ENCODE data around the gene INO80. TPM values are rescaled to one million over a fixed set of nuclear protein-coding genes. Genes with fewer than 3 reads are reported as not detected.

Gene INO80
- total and polyA plus RNA-seq, 2 donors (not counting 3 experiments of a cell fraction or from before 2014, with no cell fraction given) = 5.7 to 29.1 TPM

DNA sequence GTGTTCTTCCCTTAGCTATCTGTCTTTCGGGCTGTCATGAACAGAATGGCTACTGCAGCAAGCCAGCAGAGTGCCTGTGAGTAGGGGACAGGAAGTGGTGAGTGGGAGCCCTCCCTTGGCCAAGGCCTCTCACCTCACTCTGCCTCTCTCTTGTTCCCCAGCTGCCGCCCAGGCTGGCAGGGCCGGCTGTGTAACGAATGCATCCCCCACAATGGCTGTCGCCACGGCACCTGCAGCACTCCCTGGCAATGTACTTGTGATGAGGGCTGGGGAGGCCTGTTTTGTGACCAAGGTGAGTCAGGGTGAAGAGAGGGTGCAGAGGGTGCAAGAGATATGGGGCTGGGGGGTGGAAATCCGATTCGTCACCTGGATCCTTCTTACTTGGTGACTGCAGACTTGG is 183.9 kb downstream of the INO80 start:
- no peaks in the 10 kb centered on the region for H3K9me3 ChIP-seq (replicated peaks; ENCODE audit: control insufficient read depth, insufficient read depth, low read length)
- BruUV-seq (replicated peaks) = no TSS peak
- H4K20me1 ChIP-seq (replicated peaks; ENCODE audit: control insufficient read depth, extremely low read depth, insufficient read depth, low read length) = no peaks in the 10 kb centered on the region
- DNase-seq (ENCODE audit: low read depth, low spot score) (no peak), FAIRE-seq (no peak)
- H3K9me1 ChIP-seq (replicated peaks; ENCODE audit: control insufficient read depth, extremely low read depth, insufficient read depth, low read length) = no peaks in the 10 kb centered on the region
- ChIA-PET POLR2A (interaction anchor here (1.1 to 4.2 kb wide), 2 partner anchors 17 to 26 kb away, joined by 3 to 79 read pairs; no protein-coding TSS in a partner anchor), CTCF (interaction anchor here (2.1 to 12.4 kb wide), 4 partner anchors 9 to 88 kb away, joined by 10 to 260 read pairs (median 132); partner anchors contain the start of gene VPS18)
- H2AFZ ChIP-seq (ENCODE audit: low read depth, low read length) = no peak overlapping the region
- H3K27me3 ChIP-seq (ENCODE audit: control insufficient read depth in 2 of 2, insufficient read depth in 2 of 2, low read length in 2 of 2) = peaks cover 6 to 9% of the 10 kb centered on the region in 2 experiments
- TF ChIP-seq, protein P1, sequence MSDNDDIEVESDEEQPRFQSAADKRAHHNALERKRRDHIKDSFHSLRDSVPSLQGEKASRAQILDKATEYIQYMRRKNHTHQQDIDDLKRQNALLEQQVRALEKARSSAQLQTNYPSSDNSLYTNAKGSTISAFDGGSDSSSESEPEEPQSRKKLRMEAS (IDR thresholded peaks at IDR 0.05; ENCODE audit: insufficient read depth, insufficient read length) = no peak
- no peak for TF ChIP-seq EZH2 (IDR thresholded peaks at IDR 0.05; ENCODE audit: borderline replicate concordance, low read depth, low read length, severe bottlenecking)
- TF ChIP-seq GATA2 (IDR thresholded peaks at IDR 0.05; ENCODE audit: insufficient read depth, insufficient read length, low read depth, low read length) = no peak
- TF ChIP-seq, protein P2, sequence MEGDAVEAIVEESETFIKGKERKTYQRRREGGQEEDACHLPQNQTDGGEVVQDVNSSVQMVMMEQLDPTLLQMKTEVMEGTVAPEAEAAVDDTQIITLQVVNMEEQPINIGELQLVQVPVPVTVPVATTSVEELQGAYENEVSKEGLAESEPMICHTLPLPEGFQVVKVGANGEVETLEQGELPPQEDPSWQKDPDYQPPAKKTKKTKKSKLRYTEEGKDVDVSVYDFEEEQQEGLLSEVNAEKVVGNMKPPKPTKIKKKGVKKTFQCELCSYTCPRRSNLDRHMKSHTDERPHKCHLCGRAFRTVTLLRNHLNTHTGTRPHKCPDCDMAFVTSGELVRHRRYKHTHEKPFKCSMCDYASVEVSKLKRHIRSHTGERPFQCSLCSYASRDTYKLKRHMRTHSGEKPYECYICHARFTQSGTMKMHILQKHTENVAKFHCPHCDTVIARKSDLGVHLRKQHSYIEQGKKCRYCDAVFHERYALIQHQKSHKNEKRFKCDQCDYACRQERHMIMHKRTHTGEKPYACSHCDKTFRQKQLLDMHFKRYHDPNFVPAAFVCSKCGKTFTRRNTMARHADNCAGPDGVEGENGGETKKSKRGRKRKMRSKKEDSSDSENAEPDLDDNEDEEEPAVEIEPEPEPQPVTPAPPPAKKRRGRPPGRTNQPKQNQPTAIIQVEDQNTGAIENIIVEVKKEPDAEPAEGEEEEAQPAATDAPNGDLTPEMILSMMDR (IDR thresholded peaks at IDR 0.05; ENCODE audit: extremely low read depth in 1 of 2, insufficient read depth in 1 of 2, low read depth in 1 of 2, low read length in 2 of 2) = no peak
- no peak for TF ChIP-seq POLR2AphosphoS5 (IDR thresholded peaks at IDR 0.05; ENCODE audit: insufficient read depth, low read depth, low read length)
- no peak for TF ChIP-seq JUN (IDR thresholded peaks at IDR 0.05; ENCODE audit: borderline replicate concordance, insufficient read depth, insufficient read length, low read depth)
- TF ChIP-seq FOS (IDR thresholded peaks at IDR 0.05; ENCODE audit: borderline replicate concordance, insufficient read depth, low read length) = no peak
- no peak for TF ChIP-seq POLR2A (IDR thresholded peaks at IDR 0.05; ENCODE audit: low read depth, low read length)
- TF ChIP-seq MYC (IDR thresholded peaks at IDR 0.05; ENCODE audit: low read depth, low read length) = no peak
- no peaks in the 10 kb centered on the region for H3K79me2 ChIP-seq (ENCODE audit: control insufficient read depth, insufficient read depth, low read length)
- H3K4me2 ChIP-seq (ENCODE audit: insufficient read depth, low read length) = no peak overlapping the region
- dilution Hi-C loops (cut with MboI; ENCODE audit: extremely low pct_ligation_motif_present, low sequenced_read_pairs) = no loop called here
- no peak overlapping the region for H3K9ac ChIP-seq (replicated peaks; ENCODE audit: extremely low read depth, insufficient read depth, low read length)
- intact Hi-C loops (cut with micrococcal nuclease) = no loop called here
- H3K4me1 ChIP-seq (ENCODE audit: control insufficient read depth, extremely low read depth, insufficient read depth, low read length) = peaks cover 19% of the 10 kb centered on the region
- H3K27ac ChIP-seq (ENCODE audit: insufficient read depth, low read depth, low read length) = no peak overlapping the region
- H3K4me3 ChIP-seq (replicated peaks in 1 of 3; ENCODE audit: insufficient read depth in 1 of 3, low read depth in 1 of 3, low read length in 3 of 3) = no peak overlapping the region
- H3K36me3 ChIP-seq (ENCODE audit: control insufficient read depth in 2 of 2, extremely low read depth in 1 of 2, insufficient read depth in 2 of 2, low read length in 2 of 2) = peaks cover 0 to 37% of the 10 kb centered on the region in 2 experiments

Data from endothelial cell of umbilical vein (primary cell).